Ovary (tissue), 3 donors: ENCODE measurements around the gene FAM163B.

Experiments used
- CTCF ChIP-seq, 3 donors: fragments of 450-650 bp in 2 of 3; fragments of 200-600 bp in 1 of 3; IDR thresholded peaks; one replicate each; pipeline versions ENCODE4 v1.5.1 to v1.8.0; 2016 to 2022; ENCODE audit warnings: antibody characterized with exemption in 3 of 3, mild to moderate bottlenecking in 1 of 3
- EP300 ChIP-seq: sonication (generic); formaldehyde crosslinking; IDR thresholded peaks from one replicate; pipeline ENCODE4 v1.6.1; 2017; ENCODE audit warnings: antibody characterized with exemption
- donor health status: DM: no; HTN: no; CAD: no.

GRCh38 chr9:133600739-133601138, 8.4 kb downstream of the FAM163B start:
- no peak for TF ChIP-seq CTCF (IDR thresholded peaks at IDR 0.05)
- TF ChIP-seq EP300, result no peak
